Activated naive CD8-positive, alpha-beta T cell treated with anti-CD3 and anti-CD28 coated beads, Interleukin-2, amount 10 ng/mL, durations not matched to agents 7 days and 5 days (primary cell): ENCODE measurements around the gene SYVN1. TPM values are rescaled to one million over a fixed set of nuclear protein-coding genes. Genes with fewer than 3 reads are reported as not detected.
A peak's percentile ranks its signal among the peaks of the same experiment; 100 is the strongest.
"Not testable (repeated sequence)": the region's sequence is repeated elsewhere in the genome, so short reads cannot be mapped to it uniquely, and the experiment has no call there.

Experiments used
- ATAC-seq: fragments of 150-1000 bp; cut with Tn5 transposase; one replicate; pipeline ENCODE4 v1.10.0; 2021; ENCODE audit warnings: low read depth, moderate library complexity
- POLR2A ChIA-PET: fragments of 350-600 bp; sonication (Branson Sonifier 250); formaldehyde crosslinking; loops from one replicate; lab custom pipeline; 2021; ENCODE audit warnings: antibody characterized with exemption; lab: Charles Lee
- DNase-seq: peaks from one replicate; pipeline ENCODE4 v3.0.0; 2021
- H3K27ac Mint-ChIP-seq: one replicate; pipeline ENCODE4 v1.8.0; 2022; ENCODE audit warnings: mild to moderate bottlenecking, mixed read lengths
- H3K27me3 Mint-ChIP-seq: one replicate; pipeline ENCODE4 v1.8.0; 2022; ENCODE audit warnings: mild to moderate bottlenecking, moderate library complexity, mixed read lengths
- H3K36me3 Mint-ChIP-seq: one replicate; pipeline ENCODE4 v1.8.0; 2021; ENCODE audit warnings: mild to moderate bottlenecking, mixed read lengths
- H3K4me1 Mint-ChIP-seq: one replicate; pipeline ENCODE4 v1.8.0; 2021; ENCODE audit warnings: mixed read lengths
- H3K4me3 Mint-ChIP-seq: one replicate; pipeline ENCODE4 v1.8.0; 2022; ENCODE audit warnings: mild to moderate bottlenecking, moderate library complexity, mixed read lengths
- H3K9me3 Mint-ChIP-seq: one replicate; pipeline ENCODE4 v1.8.0; 2021; ENCODE audit warnings: mixed read lengths
- total RNA-seq, 2 experiments: library from RNA; stranded (reverse); gene quantifications; one replicate each; pipeline ENCODE4 v1.2.3, GENCODE V29; 2021

Gene SYVN1
- total RNA-seq, 2 experiments from 2014 or later, result 43.4 to 45.1 TPM

DNA sequence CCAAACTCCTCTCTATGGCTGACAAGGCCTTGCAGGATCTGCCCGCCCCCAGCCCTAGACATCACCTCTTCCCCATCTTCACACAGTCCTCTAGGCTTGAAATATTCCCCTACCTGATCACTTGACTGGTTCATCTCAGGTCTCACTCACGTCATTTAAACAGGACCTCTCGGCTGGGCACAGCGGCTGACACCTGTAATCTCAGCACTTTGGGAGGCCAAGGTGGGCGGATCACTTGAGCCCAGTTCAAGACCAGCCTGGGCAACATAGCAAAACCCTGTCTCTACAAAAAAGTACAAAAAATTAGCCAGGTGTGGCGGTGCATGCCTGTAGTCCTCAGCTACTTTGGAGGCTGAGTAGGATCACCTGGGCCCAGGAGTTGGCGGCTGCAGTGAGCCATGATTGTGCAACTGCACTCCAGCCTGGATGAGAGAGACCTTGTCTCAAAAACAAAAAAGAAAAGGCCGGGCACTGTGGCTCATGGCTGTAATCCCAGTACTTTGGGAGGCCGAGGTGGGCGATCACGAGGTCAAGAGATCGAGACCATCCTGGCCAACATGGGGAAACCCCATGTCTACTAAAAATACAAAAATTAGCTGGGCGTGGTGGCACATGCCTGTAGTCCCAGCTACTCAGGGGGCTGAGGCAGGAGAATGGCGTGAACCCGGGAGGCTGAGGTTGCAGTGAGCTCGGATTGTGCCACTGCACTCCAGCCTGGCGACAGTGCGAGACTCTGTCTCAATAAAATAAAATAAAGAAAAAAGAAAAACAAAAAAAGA lies 15.2 kb downstream of the SYVN1 start:
- not testable (repeated sequence) for H3K4me3 Mint-ChIP-seq, H3K9me3 Mint-ChIP-seq, H3K27me3 Mint-ChIP-seq, ATAC-seq
- peak overlapping the region; percentile 79 for H3K27ac Mint-ChIP-seq
- peak; percentile 27 for DNase-seq
- peaks cover 32% of the 10 kb centered on the region for H3K4me1 Mint-ChIP-seq
- POLR2A ChIA-PET, result interaction anchor here (0.6 to 3.2 kb wide), 5 partner anchors 15 to 374 kb away, joined by 3 to 31 read pairs (median 7); partner anchors contain the start of genes CAPN1 and SYVN1
- peaks cover 22% of the 10 kb centered on the region for H3K36me3 Mint-ChIP-seq

DNA sequence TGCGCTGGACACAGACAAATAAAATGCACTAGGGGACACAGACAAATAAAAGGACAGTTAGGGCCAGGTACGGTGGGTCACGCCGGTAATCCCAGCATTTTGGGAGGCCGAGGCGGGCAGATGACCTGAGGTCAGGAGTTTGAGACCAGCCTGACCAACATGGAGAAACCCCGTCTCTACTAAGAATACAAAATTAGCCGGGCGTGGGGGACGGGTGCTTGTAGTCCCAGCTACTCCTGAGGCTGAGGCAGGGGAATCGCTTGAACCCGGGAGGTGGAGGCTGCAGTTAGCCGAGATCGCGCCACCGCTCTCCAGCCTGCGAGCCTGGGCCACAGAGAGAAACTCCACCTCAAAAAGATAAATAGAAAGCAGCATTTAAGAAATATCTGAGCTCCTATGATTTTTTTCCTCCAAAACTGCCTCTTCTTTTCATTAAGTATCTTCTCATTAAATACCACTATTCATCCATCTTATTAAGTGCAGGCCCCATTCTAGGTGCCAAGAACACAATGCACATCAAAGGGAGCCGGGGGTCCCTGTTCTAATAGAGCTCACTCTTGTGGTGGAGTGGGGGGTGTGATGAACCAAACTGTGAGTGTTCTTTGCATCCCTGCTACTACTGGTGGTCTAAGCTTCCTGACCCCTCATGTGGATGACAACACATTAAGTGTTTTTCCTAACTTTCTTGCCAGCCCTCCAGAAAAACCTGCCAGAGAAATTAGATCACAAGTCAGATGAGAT lies 16.1 kb downstream of the SYVN1 start:
- Mint-ChIP-seq H3K9me3 (no peaks in the 10 kb centered on the region), H3K27ac (peak overlapping the region; percentile 89), H3K4me1 (peaks cover 36% of the 10 kb centered on the region), H3K4me3 (peak overlapping the region; percentile 88), H3K27me3 (no peaks in the 10 kb centered on the region), H3K36me3 (peaks cover 21% of the 10 kb centered on the region)
- DNase-seq (peak; percentile 20), ATAC-seq (no peak)
- POLR2A ChIA-PET, result interaction anchor here (0.6 to 3.2 kb wide), 23 partner anchors 10 to 373 kb away, joined by 3 to 31 read pairs (median 4); partner anchors contain the start of genes ARL2, CAPN1, POLA2 and PPP2R5B

DNA sequence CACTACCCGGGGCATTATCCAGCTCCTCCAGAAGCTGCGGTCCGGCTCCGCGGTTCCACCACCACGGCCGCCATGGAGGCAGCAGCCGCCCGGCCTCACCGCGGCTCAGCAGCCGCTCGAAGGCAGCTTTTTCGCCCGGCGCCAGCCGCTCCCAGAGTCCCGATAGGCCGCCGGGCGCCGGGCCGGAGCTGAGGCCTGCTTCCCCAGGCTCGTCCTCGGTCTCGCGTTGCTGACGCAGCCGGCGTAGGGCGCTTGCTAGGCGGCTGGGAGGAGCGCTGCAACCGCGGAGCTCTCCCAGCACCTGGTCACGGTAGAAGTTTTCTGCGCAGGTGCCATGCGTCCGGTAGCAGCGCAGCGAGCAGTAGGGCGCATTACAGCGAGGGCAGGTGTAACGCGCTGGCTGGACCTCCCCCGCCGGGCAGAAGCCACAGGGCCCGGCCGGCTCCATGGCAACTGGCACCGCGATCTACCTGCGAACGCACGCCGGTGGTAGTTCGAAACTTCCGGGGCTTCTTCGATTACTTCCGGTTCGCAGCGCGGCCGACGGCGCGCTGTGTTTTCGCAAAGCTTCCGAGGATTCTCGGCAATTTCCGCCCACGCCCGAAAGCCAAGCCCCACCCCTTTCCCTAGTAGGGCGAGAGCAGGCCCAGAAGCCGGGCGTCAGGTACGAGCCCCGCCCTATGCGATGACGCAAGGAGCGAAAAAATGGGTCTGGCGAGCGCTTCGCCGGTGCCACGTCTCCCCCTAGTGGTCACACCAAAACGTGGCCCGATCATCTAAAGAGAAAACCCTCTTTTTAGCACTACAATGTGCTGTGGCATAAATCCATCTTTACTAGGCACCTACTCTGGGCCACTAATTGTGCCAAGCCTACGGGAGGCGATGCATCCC lies 16.9 kb downstream of the SYVN1 start, which contains the start of gene ZNHIT2:
ZNHIT2 (minus strand) TSS at position 496 of the 891 bp plus-strand sequence; CDS start at position 448, 48 bp downstream.
- ATAC-seq, result peak; percentile 58
- Mint-ChIP-seq H3K9me3 (no peaks in the 10 kb centered on the region), H3K36me3 (peaks cover 21% of the 10 kb centered on the region), H3K4me1 (peaks cover 38% of the 10 kb centered on the region), H3K27me3 (no peaks in the 10 kb centered on the region), H3K4me3 (peak within 1 kb of the TSS; percentile 88), H3K27ac (peak within 1 kb of the TSS; percentile 93)
- peak; percentile 98 for DNase-seq
- POLR2A ChIA-PET, result interaction anchor here (0.6 to 3.2 kb wide), 26 partner anchors 9 to 373 kb away, joined by 3 to 31 read pairs (median 4); partner anchors contain the start of genes ARL2, BATF2, CAPN1 and CDCA5

DNA sequence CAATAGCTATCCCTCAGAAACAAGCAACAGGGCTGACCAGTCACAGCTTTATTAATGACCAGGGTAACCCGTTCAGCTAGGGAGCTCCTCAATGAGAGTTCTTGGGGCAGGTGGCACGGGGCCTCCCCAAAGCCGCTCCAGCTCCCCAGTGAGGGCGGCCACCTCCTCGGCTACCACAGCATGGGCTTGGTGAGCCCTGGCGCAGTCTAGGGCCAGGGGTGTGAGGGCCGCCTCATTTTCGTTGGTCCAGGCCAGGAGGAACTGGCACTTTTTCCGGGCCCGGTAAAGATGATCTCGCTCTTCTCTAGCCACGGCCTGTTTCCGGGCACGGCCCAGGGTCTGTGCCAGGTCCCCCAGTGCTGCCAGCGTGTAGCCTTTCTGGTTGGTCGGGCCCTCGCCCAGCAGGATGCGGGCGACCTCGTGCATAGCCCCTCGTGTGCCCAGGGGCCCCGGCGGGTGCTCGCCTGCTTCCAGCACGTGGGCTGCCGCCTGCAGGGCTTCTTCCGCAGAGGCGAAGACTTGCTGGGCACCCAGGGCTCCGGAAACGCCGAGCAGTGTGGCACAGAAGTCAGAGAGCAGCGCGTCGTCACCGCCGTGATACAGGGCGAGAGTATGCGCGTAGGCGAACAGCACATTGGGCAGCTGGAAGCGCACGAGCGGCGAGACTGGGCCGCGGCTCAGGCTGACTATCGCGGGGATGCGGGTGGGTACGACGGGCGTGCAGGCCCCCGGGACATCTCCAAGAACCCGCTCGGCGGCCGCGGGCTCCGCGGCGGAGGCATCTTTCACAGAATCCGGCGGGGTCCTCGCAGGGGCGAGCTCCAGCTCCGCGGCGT lies 17.7 kb downstream of the SYVN1 start:
- Mint-ChIP-seq H3K4me1 (peaks cover 42% of the 10 kb centered on the region), H3K27ac (peak overlapping the region; percentile 93), H3K27me3 (no peaks in the 10 kb centered on the region), H3K4me3 (peak overlapping the region; percentile 88), H3K9me3 (no peaks in the 10 kb centered on the region), H3K36me3 (peaks cover 18% of the 10 kb centered on the region)
- DNase-seq, result no peak
- POLR2A ChIA-PET, result interaction anchor here (1.0 to 3.2 kb wide), 13 partner anchors 8 to 372 kb away, joined by 3 to 31 read pairs (median 7); partner anchors contain the start of genes ARL2, BATF2, CAPN1 and CDCA5
- ATAC-seq, result peak; percentile 7

- no peaks in the 10 kb centered on the region for H3K27me3 Mint-ChIP-seq
- H3K27ac Mint-ChIP-seq, result peak overlapping the region; percentile 38
- H3K4me1 Mint-ChIP-seq, result peaks cover 39% of the 10 kb centered on the region
- peaks cover 12% of the 10 kb centered on the region for H3K36me3 Mint-ChIP-seq
- H3K4me3 Mint-ChIP-seq, result peak overlapping the region; percentile 19
- H3K9me3 Mint-ChIP-seq, result no peaks in the 10 kb centered on the region
- DNase-seq (no peak), ATAC-seq (no peak)
- POLR2A ChIA-PET, result interaction anchor here (1.0 kb wide), 1 partner anchor 146 kb away, joined by 3 read pairs; the partner anchor contains the start of gene POLA2
These were observed 18.8 kb downstream of the SYVN1 start for GRCh38 chr11:65115361-65116082.

GRCh38 chr11:65114538-65115171 lies 19.7 kb downstream of the SYVN1 start:
- Mint-ChIP-seq H3K27me3 (no peaks in the 10 kb centered on the region), H3K9me3 (no peaks in the 10 kb centered on the region), H3K4me1 (peaks cover 39% of the 10 kb centered on the region), H3K27ac (peak overlapping the region; percentile 91), H3K36me3 (peaks cover 12% of the 10 kb centered on the region), H3K4me3 (no peak overlapping the region)
- DNase-seq (no peak), ATAC-seq (no peak)
- POLR2A ChIA-PET, result no interaction called here

- H3K4me1 Mint-ChIP-seq, result peaks cover 38% of the 10 kb centered on the region
- POLR2A ChIA-PET, result interaction anchor here (0.8 to 4.1 kb wide), 3 partner anchors 8 to 100 kb away, joined by 4 to 40 read pairs (median 11); partner anchors contain the start of genes ARL2, FAU, MRPL49 and VPS51
- peak overlapping the region; percentile 88 for H3K4me3 Mint-ChIP-seq
- peak overlapping the region; percentile 91 for H3K27ac Mint-ChIP-seq
- H3K9me3 Mint-ChIP-seq, result no peaks in the 10 kb centered on the region
- ATAC-seq, result no peak
- H3K27me3 Mint-ChIP-seq, result no peaks in the 10 kb centered on the region
- no peak for DNase-seq
- peaks cover 10% of the 10 kb centered on the region for H3K36me3 Mint-ChIP-seq
These were observed 20.5 kb downstream of the SYVN1 start for GRCh38 chr11:65113839-65114238.

- H3K9me3 Mint-ChIP-seq, result no peaks in the 10 kb centered on the region
- H3K27ac Mint-ChIP-seq, result peak overlapping the region; percentile 91
- H3K36me3 Mint-ChIP-seq, result peaks cover 5% of the 10 kb centered on the region
- DNase-seq, result no peak
- POLR2A ChIA-PET, result interaction anchor here (0.8 to 4.1 kb wide), 7 partner anchors 8 to 189 kb away, joined by 4 to 40 read pairs (median 11); partner anchors contain the start of genes ARL2, CAPN1, FAU and MRPL49
- ATAC-seq, result no peak
- H3K4me1 Mint-ChIP-seq, result peaks cover 34% of the 10 kb centered on the region
- H3K27me3 Mint-ChIP-seq, result no peaks in the 10 kb centered on the region
- H3K4me3 Mint-ChIP-seq, result peak overlapping the region; percentile 88
These were observed 21.0 kb downstream of the SYVN1 start for GRCh38 chr11:65113361-65113756.

GRCh38 chr11:65112546-65113360 lies 21.6 kb downstream of the SYVN1 start:
- H3K4me1 Mint-ChIP-seq, result peaks cover 30% of the 10 kb centered on the region
- H3K27ac Mint-ChIP-seq, result peak overlapping the region; percentile 91
- peak; percentile 61 for ATAC-seq
- peak overlapping the region; percentile 88 for H3K4me3 Mint-ChIP-seq
- peaks cover 2% of the 10 kb centered on the region for H3K36me3 Mint-ChIP-seq
- DNase-seq, result peak; percentile 93
- H3K27me3 Mint-ChIP-seq, result no peaks in the 10 kb centered on the region
- POLR2A ChIA-PET, result interaction anchor here (0.6 to 4.1 kb wide), 9 partner anchors 9 to 231 kb away, joined by 3 to 40 read pairs (median 11); partner anchors contain the start of genes ARL2, CAPN1, FAU and MRPL49
- H3K9me3 Mint-ChIP-seq, result no peaks in the 10 kb centered on the region
